Gastroesophageal sphincter (tissue), 3 donors: Measurements from ENCODE around the gene KIAA0825.

Experiments
- CTCF ChIP-seq, 4 experiments: fragments of 200-600 bp in 2 of 4; fragments of 450-650 bp in 2 of 4; sonication (generic) in 1 of 4; IDR thresholded peaks; one replicate each; pipeline ENCODE4 v1.5.1; 2017 to 2019; ENCODE audit warnings: antibody characterized with exemption in 4 of 4, mild to moderate bottlenecking in 2 of 4, moderate library complexity in 2 of 4
- EP300 ChIP-seq: sonication (generic); formaldehyde crosslinking; IDR thresholded peaks from one replicate; pipeline ENCODE4 v1.6.1; 2017; ENCODE audit warnings: antibody characterized with exemption, mild to moderate bottlenecking
- POLR2A ChIP-seq, 2 donors: fragments of 450-650 bp; IDR thresholded peaks; one replicate each; pipeline ENCODE4 v1.6.1; 2017; ENCODE audit warnings: antibody characterized with exemption in 2 of 2, mild to moderate bottlenecking in 2 of 2, moderate library complexity in 1 of 2
- POLR2AphosphoS5 ChIP-seq: sonication (generic); formaldehyde crosslinking; IDR thresholded peaks from one replicate; pipeline ENCODE4 v1.6.1; 2017; ENCODE audit warnings: antibody characterized with exemption

- TF ChIP-seq POLR2A (IDR thresholded peaks at IDR 0.05) (no peak), CTCF (IDR thresholded peaks at IDR 0.05) (no peak), EP300 (no peak), POLR2AphosphoS5 (peak; percentile 63)
Measured at GRCh38 chr5:94240134-94240533, 378.3 kb downstream of the KIAA0825 start.
